ENCODE data around the gene CCNB2. TPM values are rescaled to one million over a fixed set of nuclear protein-coding genes. Genes with fewer than 3 reads are reported as not detected.

CCNB2 gene
- total and polyA plus RNA-seq, 2 of the 8 experiments (the other 6 are each of a cell fraction or from before 2014, with no cell fraction given), result 70.7 to 92.1 TPM

DNA sequence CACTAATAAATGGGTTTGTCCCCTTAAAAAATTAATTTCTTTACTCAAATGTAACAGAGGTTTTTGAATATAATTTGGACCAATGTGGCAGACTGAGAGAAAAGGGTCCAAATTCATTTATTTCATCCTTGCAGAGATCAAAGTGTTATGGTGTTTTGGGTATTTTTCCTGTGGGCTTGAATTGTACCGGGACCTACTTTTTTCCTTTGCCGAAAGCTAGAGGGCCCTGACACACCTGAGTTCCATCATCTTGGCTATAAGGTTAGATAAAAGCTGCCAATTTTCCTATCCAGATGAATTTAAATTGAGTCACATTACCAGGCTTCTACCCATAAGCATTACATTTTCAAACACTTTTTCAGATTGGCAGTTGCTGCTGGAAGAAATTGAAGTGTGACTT lies 908 bp downstream of the CCNB2 start:
- H2BK120ac ChIP-seq (replicated peaks; ENCODE audit: low read depth, low read length), result no peak overlapping the region
- no peak overlapping the region for H3K4ac ChIP-seq (replicated peaks; ENCODE audit: insufficient read length, low read depth, low read length)
- H3K27ac ChIP-seq (ENCODE audit: low read depth, low read length), result no peak overlapping the region
- TF ChIP-seq ZNF274 (IDR thresholded peaks at IDR 0.05; ENCODE audit: borderline replicate concordance, extremely low read depth, low read length) (no peak), SP4 (IDR thresholded peaks at IDR 0.05; ENCODE audit: low read length) (no peak), RAD21 (IDR thresholded peaks at IDR 0.05 in 1 of 2, conservative IDR thresholded peaks at IDR 0.05 in 1 of 2; ENCODE audit: low read depth in 2 of 2, low read length in 2 of 2) (peak in 1 of 2 experiments; percentile 14; a peak in 2 of 4 replicates), TAF7 (optimal IDR thresholded peaks at IDR 0.05; ENCODE audit: borderline replicate concordance, low read depth, low read length) (peak; percentile 17), CHD1 (IDR thresholded peaks at IDR 0.05; ENCODE audit: low read depth, low read length) (peak; percentile 31; the same call in 1 of the 2 replicates), EGR1 (IDR thresholded peaks at IDR 0.05; ENCODE audit: borderline replicate concordance, low read depth, low read length) (no peak)
- TF ChIP-seq, protein P1, sequence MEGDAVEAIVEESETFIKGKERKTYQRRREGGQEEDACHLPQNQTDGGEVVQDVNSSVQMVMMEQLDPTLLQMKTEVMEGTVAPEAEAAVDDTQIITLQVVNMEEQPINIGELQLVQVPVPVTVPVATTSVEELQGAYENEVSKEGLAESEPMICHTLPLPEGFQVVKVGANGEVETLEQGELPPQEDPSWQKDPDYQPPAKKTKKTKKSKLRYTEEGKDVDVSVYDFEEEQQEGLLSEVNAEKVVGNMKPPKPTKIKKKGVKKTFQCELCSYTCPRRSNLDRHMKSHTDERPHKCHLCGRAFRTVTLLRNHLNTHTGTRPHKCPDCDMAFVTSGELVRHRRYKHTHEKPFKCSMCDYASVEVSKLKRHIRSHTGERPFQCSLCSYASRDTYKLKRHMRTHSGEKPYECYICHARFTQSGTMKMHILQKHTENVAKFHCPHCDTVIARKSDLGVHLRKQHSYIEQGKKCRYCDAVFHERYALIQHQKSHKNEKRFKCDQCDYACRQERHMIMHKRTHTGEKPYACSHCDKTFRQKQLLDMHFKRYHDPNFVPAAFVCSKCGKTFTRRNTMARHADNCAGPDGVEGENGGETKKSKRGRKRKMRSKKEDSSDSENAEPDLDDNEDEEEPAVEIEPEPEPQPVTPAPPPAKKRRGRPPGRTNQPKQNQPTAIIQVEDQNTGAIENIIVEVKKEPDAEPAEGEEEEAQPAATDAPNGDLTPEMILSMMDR (IDR thresholded peaks at IDR 0.05; ENCODE audit: control extremely low read depth in 1 of 3, insufficient read depth in 1 of 3, low read depth in 1 of 3, low read length in 3 of 3), result peak in 1 of 3 experiments; percentile 11; a peak in 1 of 4 replicates
- H4K5ac ChIP-seq (ENCODE audit: insufficient read length, low read depth, low read length), result no peak overlapping the region
- peak overlapping the region; percentile 64 to 81 for H3K4me2 ChIP-seq (ENCODE audit: insufficient read depth in 1 of 2, low read depth in 2 of 2, low read length in 2 of 2)
- H2AK5ac ChIP-seq (ENCODE audit: low read depth, low read length), result no peak overlapping the region
- ChIA-PET CTCF (ENCODE audit: partially characterized antibody) (interaction anchor here (0.6 to 1.0 kb wide), 3 partner anchors 126 to 530 kb away, joined by 3 read pairs; no protein-coding TSS in a partner anchor), POLR2A (ENCODE audit: partially characterized antibody) (interaction anchor here (1.0 to 1.3 kb wide), 3 partner anchors 8 to 118 kb away, joined by 3 read pairs; no protein-coding TSS in a partner anchor)
- H3K23ac ChIP-seq (ENCODE audit: insufficient read length), result no peak overlapping the region
- 33% methylated on average over 2 of the region's 2 CpGs; no CpG with 5 or more reads in 1 of the 2 experiments for WGBS, 2 experiments (ENCODE audit: extremely low coverage in 1 of 2, insufficient coverage in 1 of 2, insufficient read length in 1 of 2, insufficient replicate concordance in 2 of 2, low coverage in 1 of 2, low lambda C conversion rate in 2 of 2, missing lambda C conversion rate in 1 of 2)
- no peak overlapping the region for H3K18ac ChIP-seq (ENCODE audit: extremely low read depth, low read length)
- no peak overlapping the region for H4K91ac ChIP-seq (replicated peaks; ENCODE audit: insufficient read length, low read length)
- no peak overlapping the region for H2AFZ ChIP-seq (ENCODE audit: low read length)
- H2BK15ac ChIP-seq (ENCODE audit: low read length), result no peak overlapping the region
- no peak overlapping the region for H2BK5ac ChIP-seq (ENCODE audit: low read depth, low read length)
- no peak overlapping the region for H3K56ac ChIP-seq (replicated peaks; ENCODE audit: insufficient read length, low read depth, low read length)
- no peaks in the 10 kb centered on the region for H3K27me3 ChIP-seq (replicated peaks in 1 of 4; ENCODE audit: control insufficient read depth in 3 of 4, extremely low read depth in 1 of 4, insufficient read depth in 3 of 4, low read length in 3 of 4)
- H3K9me3 ChIP-seq (ENCODE audit: insufficient read depth in 2 of 2, low read depth in 1 of 2, low read length in 1 of 2), result no peaks in the 10 kb centered on the region
- DNase-seq (ENCODE audit: low read depth in 1 of 2, low spot score in 2 of 2) (no peak), FAIRE-seq (no peak)
- peaks cover 0 to 11% of the 10 kb centered on the region in 2 experiments; a peak in 2 of 4 replicates for H3K79me2 ChIP-seq (ENCODE audit: control insufficient read depth in 1 of 2, insufficient read depth in 2 of 2, low read length in 2 of 2)
- H3K4me1 ChIP-seq (replicated peaks in 1 of 4; ENCODE audit: control insufficient read depth in 3 of 4, insufficient read depth in 4 of 4, low read length in 3 of 4), result peaks cover 0 to 2% (median 0%) of the 10 kb centered on the region in 4 experiments; a peak in 2 of 7 replicates
- peak overlapping the region; percentile 67 to 87 (median 80) for H3K4me3 ChIP-seq (ENCODE audit: extremely low read depth in 1 of 4, insufficient read depth in 2 of 4, low read depth in 3 of 4, low read length in 4 of 4)
- no peak overlapping the region for H2BK12ac ChIP-seq (ENCODE audit: low read depth, low read length)
- no peak overlapping the region for H4K8ac ChIP-seq (ENCODE audit: extremely low read depth, insufficient read depth, low read length)
- no peak overlapping the region for H3K14ac ChIP-seq (ENCODE audit: insufficient read length)
- no peaks in the 10 kb centered on the region for H4K20me1 ChIP-seq (replicated peaks in 1 of 2; ENCODE audit: control insufficient read depth in 1 of 2, insufficient read depth in 2 of 2, low read length in 2 of 2)
- no peaks in the 10 kb centered on the region for H3K23me2 ChIP-seq (ENCODE audit: low read depth, low read length)
- H3K36me3 ChIP-seq (ENCODE audit: control insufficient read depth in 2 of 4, insufficient read depth in 4 of 4, low read length in 3 of 4), result peaks cover 12 to 34% (median 25%) of the 10 kb centered on the region in 4 experiments
- H2BK20ac ChIP-seq (ENCODE audit: low read length), result no peak overlapping the region
- H3K79me1 ChIP-seq (ENCODE audit: low read depth, low read length), result no peaks in the 10 kb centered on the region
- H3K9ac ChIP-seq (replicated peaks in 1 of 4; ENCODE audit: extremely low read depth in 1 of 4, low read depth in 3 of 4, low read length in 3 of 4), result peak overlapping the region in 3 of 4 experiments; percentile 72 to 89 (median 87); a peak in 5 of 7 replicates
